HG03159 (cell line): Measurements from ENCODE around the gene GOLGA7B.
A peak's percentile ranks its signal among the peaks of the same experiment; 100 is the strongest.

Source experiments
- ATAC-seq: cut with Tn5 transposase; IDR thresholded peaks from one replicate; pipeline ENCODE4 v1.9.1; 2021; ENCODE audit warnings: mild to moderate bottlenecking, moderate library complexity; ENCODE audit not compliant: unreplicated experiment

Gene GOLGA7B

DNA sequence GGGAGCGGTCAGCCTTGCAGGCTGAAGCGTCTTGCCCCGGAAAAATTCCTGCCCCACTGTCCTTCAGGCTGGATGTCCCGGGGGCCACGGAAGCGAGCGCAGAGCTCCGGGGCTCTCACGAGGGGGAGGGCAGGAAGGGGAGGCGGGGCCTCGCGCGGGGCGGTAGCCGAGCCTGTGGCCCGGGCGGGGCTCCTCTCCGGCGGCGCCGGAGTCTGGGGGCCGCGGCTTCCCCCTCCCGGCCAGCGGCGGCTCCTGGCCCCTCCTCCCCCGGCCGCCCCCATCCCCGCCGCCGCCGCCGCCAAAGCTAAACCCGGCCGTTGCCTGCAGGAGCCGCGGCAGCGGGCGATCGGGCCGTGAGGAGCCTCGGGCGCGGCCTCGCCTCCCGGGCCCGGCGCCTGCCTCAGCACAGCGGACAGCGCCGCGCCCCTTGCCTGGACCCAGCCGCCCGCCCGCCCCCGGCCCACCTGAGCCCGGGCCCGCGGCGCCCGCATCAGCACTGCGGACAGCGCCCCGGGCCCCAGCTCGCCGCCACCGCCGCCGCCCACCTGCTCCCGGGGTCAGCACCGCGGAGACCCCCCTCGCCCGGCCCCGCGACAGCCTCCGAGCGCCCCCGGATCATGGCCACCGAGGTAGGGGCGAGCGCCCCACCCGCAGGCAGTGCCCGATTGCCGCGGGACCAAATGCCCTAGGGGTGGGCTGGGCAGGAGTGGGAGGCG is at the start of gene GOLGA7B:
Gene GOLGA7B (plus strand): TSS at position 157 of the 716 bp plus-strand sequence. CDS start 461 bp downstream, at position 618.
- ATAC-seq: peak; percentile 57

DNA sequence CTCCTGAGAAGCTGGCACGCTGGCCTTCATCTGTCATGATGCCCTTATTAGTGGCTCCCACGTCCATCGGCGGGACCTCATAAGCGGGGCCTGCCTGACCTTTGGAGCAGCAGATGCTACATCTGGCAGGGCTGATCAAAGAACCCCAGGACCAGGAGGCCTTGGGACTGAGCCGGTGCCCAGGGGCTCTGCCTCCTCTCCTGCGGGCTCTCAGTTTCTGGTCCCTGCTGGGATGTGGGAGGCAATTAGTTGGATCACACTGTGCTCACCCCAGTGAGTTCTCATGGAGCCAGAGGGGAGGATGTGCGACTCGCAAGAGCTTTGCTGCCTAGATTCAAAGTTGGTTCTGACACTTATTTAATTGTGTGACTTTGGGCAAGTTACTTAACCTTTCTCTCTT is 49.2 kb upstream of the GOLGA7B start:
- ATAC-seq: no peak

DNA sequence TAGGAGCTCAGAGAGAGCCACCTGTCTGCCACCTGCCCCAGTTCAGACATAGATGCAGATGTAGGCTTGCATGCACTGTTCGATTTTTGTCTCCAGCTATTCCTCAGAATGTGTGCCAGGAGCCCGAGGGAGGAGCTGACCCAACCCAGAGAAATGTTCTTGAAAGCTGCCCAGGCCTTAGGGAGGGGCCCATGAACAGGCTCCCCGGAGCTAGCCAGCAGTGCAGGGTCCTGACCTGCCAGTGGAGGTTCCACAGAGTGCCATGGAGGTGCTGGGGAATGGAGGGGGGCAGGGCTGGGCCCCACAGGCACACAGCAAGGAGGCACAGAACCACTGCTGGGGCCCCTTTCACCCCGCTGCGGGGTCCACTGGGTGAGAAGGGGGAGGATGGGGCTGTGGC is 48.2 kb upstream of the GOLGA7B start:
- no peak for ATAC-seq

DNA sequence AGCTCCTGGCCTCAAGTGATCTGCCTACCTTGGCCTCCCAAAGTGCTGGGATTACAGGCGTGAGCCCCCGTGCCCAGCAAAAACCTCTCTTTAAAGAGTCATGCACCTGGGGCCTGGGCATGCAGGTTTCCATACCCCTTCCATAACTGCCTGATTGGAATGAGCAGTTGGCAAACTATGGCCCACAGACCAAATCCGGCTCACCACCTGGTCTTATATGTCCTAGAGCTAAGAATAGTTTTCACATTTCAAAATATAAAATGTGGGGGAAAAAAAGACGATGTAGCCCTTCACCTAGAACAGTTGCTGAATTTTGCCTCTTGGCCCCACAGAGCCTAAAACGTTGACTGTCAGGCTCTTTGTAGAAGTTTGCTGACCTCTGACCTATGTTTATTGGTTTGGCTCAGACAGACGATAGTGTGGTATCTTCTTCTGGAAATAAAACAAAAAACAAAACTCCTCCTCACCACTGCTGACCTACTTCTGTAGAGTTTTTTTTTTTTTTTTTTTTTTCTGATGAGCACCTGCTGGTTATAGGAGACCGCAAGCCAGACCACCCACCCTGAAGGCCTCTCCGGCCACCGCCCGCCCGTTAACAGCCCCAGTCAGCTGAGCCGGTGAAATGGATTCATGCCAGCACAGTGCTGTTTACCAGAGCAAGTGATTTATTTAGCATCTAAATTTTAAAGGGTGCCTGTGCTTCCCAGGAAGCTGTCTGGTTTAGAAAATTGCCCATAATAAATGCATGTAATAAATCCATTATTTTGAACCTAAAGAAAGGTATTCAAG is 44.4 kb upstream of the GOLGA7B start:
- no peak for ATAC-seq

DNA sequence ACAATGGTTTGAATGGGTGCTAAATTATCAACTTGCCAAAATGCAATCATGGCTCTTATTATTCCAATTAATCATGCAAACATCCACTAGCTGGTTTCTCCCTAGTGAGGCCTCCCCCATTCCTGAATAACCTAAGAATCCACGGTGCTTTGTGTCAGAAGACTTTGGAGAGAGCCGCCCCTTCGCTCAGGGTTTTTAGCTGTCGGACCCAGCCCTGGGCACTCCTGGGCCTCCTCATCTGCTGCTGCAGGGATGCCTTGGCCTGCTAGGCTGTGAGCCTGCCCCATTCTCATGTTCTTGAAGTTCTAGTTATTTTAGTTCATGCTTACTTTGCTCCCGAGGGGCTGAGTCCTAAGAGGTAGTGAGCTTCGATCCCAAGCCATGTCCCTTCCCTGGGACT is 43.7 kb upstream of the GOLGA7B start:
- ATAC-seq: no peak

DNA sequence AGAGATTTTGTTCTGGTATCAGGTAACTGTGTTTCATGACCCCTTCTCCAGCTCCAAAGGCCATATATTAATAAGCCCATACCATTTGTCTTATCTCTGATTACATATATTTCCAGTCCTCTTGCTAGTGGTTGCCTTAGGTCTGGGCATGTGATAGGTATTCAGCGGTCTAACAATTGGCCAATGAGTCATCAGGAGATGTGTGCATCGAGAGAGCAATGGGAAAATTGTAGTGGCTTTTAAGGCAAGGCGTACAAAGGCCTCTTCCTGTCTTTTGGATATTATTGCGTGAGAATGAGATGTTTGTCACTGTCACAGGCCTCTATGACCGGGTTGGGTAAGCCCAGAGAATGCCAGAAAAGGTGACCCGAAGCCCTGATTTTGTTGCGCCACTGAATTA is 39.2 kb upstream of the GOLGA7B start:
- ATAC-seq: no peak

DNA sequence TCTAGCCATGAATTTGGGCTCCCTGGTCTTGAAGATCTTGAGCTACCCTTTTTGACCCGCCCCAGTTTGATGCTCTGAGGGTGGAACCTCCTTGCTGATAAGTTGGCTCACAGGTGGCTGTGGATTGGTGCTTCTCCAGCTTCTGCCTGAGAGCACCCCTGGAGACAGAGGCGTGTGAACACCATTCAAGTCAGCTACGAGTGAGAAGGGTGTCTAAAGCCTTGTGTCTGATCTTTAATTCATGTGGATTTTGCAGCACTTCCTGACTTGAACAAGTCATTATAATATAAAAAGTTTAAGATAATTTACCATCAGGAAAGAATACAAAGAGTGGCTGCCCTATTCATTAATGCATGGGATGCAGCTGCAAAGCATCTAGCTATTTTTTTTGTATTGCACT is 37.7 kb upstream of the GOLGA7B start:
- no peak for ATAC-seq

DNA sequence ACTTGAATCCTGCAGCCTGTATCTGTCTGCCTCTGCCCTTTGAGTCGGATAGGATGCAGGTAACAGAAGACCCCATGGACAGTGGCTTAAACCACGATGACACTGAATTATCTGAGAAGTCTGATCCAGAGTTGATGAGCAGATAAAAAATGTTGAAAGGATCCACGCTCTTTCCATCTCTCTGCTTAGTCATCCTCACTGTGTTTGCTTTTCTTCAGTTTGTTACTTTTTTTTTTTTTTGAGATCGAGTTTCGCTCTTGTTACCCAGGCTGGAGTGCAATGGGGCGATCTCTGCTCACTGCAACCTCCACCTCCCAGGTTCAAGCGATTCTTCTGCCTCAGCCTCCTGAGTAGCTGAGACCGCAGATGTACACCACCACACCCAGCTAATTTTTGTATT is 36.9 kb upstream of the GOLGA7B start:
- ATAC-seq: no peak

DNA sequence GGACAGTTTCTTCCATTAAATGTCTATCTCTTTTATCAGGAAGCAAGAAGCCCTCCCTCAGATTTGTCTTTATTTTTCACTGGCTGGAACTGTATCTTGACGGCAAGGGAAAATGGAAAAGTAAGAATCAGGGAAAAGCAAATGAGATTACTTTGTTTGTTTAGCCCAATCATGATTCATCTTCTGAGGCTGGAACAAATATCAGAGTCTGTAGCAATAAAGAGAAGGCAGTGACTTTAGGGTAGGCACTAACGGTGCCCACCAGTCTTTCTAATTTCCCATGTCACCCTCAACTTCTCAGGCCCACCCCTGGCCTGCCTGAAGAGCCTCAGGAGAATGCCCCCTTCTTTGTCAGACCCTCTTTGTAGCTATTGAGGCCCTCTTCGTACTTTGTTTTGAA is 36.3 kb upstream of the GOLGA7B start:
- ATAC-seq: no peak

DNA sequence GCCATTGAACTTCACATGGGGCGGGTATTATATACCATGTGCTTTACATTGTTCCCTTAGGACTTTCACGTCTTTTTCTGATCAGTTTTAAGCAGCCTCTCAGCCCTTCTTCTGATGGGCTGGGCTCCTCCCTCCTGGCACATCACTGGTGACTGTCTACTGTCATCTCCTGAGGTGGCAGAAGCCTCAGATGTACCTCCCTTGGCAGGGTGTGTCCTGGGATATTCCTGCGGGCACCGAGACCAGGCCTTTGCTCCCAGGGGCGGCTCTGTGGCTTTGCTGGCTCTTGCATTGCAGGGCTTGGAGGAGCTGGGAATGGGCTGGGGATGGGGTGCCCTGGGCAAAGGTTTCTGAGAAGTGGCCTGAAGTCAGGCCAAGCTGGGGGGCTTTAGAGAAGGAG is 34.6 kb upstream of the GOLGA7B start:
- no peak for ATAC-seq

DNA sequence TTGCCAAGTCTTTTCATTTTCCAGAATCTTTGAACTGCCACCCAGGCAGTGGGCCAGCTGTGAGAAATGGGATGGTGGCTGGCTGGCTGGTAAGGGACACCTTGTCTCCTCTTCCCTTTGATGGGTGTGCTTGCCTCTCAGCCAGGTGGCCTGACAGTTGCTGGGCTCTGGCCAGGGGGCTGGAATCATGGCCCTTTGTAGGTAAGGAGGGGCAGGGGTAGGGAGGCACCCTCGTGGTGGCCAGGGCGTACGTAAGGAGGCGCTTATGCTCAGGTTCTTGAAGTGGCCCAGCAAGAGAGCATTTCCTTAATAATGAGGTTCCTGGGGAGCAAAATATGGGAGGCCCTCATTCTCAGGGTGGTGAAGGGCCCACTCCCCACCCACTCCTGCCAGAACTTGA is 33.0 kb upstream of the GOLGA7B start:
- ATAC-seq: no peak

DNA sequence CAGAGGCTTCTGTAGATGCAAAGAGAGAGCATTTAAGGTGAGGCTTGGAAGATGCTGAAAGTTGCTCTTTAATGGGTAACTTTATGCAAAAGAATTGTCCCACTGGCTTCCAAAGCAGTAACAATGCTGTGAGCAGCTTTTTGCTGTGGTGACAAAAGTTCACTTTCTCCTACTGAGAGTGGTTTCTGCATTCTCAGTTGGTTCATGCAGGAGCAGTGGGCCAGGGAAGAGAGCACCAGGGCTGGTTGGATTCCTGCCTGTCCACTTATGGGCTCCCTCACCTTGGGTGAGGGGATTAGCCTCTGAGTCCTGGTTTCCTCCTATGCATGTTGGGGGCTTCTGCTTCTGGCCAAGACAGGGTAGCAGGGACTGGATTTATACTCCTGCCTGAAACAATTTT is 31.1 kb upstream of the GOLGA7B start:
- no peak for ATAC-seq

DNA sequence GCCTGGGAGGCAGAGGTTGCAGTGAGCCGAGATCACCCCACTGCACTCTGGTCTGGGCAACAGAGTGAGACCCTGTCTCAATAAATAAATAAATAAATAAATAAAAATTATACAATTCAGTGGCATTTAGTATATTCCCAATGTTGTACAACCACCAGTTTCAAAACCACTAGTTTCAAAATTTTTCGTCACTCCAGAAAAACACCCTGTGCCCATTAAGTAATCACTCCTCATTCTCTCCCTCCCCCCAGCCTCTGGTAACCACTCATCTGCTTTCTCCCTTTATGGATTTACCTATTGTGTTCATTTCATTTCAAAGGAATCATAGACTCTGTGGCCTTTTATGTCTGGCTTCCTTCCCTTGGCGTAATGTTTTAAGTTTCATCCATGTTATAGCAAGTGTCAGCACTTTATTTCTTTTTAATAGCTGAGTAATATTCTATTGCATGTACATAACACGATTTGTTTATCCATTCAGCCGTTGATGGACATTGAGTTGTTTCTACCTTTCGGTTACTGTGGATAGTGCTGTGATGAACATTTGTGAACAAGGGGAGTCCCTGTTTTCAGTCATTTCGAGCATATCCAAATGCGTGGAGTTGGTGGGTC is 29.4 kb upstream of the GOLGA7B start:
- no peak for ATAC-seq

DNA sequence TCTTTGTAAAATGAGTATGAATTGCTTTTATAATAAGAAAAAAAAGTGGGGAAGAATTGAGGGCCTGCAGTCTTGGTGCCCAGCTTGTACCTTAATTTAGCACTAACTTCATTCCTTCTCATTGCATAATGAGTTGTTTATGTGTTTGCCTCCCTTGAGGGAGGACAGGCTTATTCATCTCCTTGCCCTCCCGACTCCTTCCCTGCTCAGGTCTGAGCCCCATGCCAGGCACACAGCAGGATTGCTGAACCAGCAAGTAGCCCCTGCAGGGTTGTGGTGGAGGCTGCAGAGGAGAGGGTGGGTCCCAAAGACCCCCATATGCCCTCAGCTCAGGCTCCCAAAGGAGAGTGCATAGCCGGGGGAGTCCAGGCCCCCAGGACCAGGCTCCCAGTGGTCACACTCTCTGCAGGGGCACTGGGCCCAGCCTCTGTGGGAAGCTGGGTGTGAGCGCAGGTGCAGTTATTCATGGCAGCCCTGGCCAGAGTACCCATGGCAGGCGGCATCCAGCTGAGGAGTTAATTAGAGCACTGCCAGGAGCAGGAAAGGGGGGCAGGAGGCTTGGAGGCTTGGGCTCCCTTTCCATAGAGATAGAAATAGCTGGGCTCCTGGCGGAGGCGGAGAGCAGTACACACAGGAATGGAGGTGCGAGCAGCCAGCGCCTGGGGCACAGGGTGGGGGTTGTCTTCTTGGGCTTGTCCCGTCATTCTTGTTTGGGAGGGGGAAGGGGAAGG is 28.2 kb upstream of the GOLGA7B start:
- ATAC-seq: no peak

DNA sequence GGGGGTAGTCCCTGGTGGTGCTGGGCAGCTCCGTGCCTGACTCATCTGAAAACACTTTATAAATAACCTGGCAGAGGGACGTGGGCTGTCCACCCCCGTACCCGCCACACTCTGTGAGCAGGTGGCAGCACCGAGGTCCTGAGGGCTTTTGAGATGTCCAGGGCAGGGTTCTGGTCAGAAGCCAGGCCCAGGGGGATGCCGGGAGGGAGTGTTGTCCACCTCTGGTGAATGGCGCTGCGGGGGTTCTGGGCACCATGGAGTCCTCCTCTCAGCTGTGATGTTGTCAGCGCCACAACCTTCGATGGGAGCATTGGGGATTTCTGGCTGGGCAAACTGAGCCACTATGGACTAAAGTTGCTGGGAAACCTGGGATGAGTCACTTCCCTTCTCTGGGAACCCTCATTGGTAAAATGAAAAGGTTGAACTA is 27.4 kb upstream of the GOLGA7B start:
- no peak for ATAC-seq

DNA sequence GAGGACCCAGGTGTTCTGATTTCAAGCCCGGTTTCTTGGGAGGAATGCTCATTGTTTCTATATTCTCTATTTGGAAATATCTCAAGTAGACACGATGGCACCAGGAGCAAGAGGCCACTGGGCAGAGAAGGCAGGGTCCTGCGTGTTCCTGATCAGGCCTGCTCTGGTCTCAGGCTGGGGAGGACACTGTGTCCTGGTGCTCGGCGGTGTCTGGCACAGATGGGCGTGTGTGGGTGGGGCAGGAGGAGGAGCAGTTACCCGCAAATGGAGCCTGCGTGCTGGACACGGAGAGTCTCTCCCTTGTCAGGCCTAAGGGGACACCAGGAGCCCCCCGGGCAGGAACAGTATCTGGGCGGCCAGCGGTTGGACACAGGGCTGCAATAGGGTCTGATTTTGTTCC is 25.9 kb upstream of the GOLGA7B start:
- no peak for ATAC-seq

DNA sequence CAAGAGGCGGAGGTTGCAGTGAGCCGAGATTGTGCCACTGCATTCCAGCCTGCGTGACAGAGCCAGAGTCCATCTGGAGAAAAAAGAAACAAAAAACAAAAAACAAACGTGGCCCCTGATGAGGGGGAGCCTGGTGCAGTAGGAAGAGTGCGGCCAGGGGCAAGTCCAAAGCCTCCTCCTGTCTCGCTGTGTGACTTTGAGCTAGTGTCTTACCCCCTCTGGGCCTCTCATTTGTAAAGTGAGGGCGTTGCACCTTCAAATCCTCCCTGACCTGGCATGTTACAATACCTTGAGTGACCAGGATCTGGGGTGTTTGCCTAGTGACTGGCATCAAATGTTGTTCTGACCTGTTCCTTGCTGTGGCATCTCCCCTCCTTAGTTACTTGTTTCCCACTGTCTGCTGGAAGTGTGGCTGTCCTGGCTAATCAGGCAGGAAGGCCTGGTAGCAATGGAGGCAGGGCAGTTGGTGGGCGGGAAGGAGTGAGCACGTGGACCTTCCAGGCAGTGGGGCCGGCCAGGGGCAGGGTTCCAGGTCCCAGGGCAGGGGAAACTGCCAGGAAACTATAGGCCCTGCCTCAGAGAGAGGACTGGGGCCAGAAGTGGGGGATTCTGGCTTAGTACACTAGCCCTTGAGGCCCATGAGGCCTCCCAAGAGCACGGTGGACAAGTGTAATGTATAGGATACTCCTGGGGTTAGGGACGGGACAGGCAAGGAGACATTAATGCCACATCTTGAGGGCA is 24.5 kb upstream of the GOLGA7B start:
- ATAC-seq: no peak

DNA sequence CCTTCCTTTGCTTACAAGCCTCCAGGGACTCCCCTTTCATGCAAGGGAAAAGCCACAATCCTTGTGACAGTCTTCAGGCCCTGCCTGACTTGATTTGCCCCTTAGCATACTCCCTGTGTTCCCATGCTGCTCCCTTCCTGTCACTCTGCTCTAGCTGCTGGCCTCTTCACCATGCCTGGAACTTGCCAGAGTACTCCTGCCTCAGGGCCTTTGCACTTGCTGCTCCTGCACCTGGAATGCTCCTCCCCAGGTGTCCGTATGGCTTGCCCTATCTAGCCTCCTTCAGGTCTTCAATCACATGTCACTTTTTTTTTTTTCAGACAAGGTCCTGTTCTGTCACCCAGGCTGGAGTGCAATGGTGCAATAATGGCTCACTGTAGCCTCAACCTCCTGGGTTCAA is 22.8 kb upstream of the GOLGA7B start:
- ATAC-seq: no peak

DNA sequence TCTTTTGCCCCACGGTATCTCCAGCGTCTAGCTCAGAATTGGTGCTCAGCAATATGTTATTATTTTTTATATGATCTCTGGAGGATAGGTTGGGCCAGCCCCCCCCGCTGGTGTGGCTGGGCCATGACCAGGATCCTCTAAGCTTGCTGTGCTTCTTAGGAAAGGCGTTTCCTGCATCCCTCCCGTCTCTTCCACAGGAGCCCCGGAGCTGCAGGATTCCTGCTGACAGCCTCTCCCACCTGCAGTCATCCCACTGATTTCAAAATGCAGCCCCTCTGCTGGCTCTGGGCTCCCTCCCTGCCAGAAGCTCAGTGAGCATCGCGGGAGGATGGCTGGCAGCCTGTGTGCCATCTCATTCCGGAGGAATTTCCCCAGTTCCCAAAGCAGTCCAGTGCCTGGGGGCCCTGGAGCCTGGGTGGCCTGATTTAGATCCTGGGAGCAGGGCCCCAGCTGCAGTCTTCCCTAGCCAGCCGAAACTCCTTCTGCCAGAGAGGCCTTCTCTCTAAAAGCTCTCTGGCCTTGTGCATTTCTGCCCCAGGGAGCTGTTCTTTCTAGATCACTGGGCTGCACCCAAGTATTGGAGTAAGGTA is 21.8 kb upstream of the GOLGA7B start:
- ATAC-seq: no peak

DNA sequence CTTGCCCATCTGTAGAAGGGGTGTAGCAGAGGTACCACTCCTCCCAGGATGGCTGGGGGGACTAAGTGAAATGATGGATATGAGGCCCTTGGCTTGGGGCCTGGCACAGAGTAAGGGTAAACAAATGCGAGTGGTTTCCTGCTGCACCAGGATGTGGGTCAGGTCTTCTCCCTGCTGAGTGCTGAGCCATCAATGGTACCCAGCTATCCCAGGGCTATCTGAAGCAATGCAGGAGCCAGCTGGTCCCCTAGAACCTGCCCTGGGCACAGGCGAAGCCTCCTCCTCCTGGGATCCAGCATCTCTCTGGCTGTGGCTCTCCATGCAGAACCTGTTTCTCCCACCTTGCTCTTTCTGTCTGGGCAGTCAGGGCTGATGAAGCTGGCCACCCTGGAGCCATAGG is 20.9 kb upstream of the GOLGA7B start:
- no peak for ATAC-seq
